Measurements from ENCODE around the gene TBCC. TPM values are rescaled to one million over a fixed set of nuclear protein-coding genes. Genes with fewer than 3 reads are reported as not detected.
"Not testable (repeated sequence)": the region's sequence is repeated elsewhere in the genome, so short reads cannot be mapped to it uniquely, and the experiment has no call there.

The TBCC gene
- total RNA-seq, 1 donor = 33.7 TPM

GRCh38 chr6:42779521-42779920 lies 33.6 kb upstream of the TBCC start:
- H2AFZ ChIP-seq (ENCODE audit: low read length) = no peak overlapping the region
- no peak for TF ChIP-seq CTCF (IDR thresholded peaks at IDR 0.05; ENCODE audit: extremely low read depth, low read depth, low read length)
- H3K4me2 ChIP-seq (ENCODE audit: insufficient read depth, low read length) = no peak overlapping the region
- H3K9me3 ChIP-seq (ENCODE audit: low read depth, low read length) = no peaks in the 10 kb centered on the region
- H3K27me3 ChIP-seq (ENCODE audit: insufficient read depth, low read length) = no peaks in the 10 kb centered on the region
- no peaks in the 10 kb centered on the region for H4K20me1 ChIP-seq (ENCODE audit: insufficient read depth, low read length)
- H3K4me1 ChIP-seq (ENCODE audit: insufficient read depth, low read length) = peaks cover 13% of the 10 kb centered on the region
- H3K36me3 ChIP-seq (ENCODE audit: insufficient read depth, low read length) = no peaks in the 10 kb centered on the region
- H3K4me3 ChIP-seq (ENCODE audit: insufficient read depth, low read length) = no peak overlapping the region
- peaks cover 17% of the 10 kb centered on the region for H3K79me2 ChIP-seq (ENCODE audit: insufficient read depth, low read length)
- DNase-seq (ENCODE audit: insufficient read length, low spot score, missing footprints) = no peak
- no peak overlapping the region for H3K27ac ChIP-seq (ENCODE audit: low read depth, low read length)

GRCh38 chr6:42778122-42778521 lies 32.2 kb upstream of the TBCC start:
- Histone ChIP-seq H3K4me1 (ENCODE audit: insufficient read depth, low read length) (peaks cover 9% of the 10 kb centered on the region), H4K20me1 (ENCODE audit: insufficient read depth, low read length) (no peaks in the 10 kb centered on the region), H3K79me2 (ENCODE audit: insufficient read depth, low read length) (peaks cover 3% of the 10 kb centered on the region), H3K36me3 (ENCODE audit: insufficient read depth, low read length) (no peaks in the 10 kb centered on the region), H3K4me3 (ENCODE audit: insufficient read depth, low read length) (no peak overlapping the region), H3K27ac (ENCODE audit: low read depth, low read length) (no peak overlapping the region), H3K4me2 (ENCODE audit: insufficient read depth, low read length) (no peak overlapping the region), H2AFZ (ENCODE audit: low read length) (no peak overlapping the region), H3K9me3 (ENCODE audit: low read depth, low read length) (no peaks in the 10 kb centered on the region), H3K27me3 (ENCODE audit: insufficient read depth, low read length) (no peaks in the 10 kb centered on the region)
- DNase-seq (ENCODE audit: insufficient read length, low spot score, missing footprints) = no peak
- no peak for TF ChIP-seq CTCF (IDR thresholded peaks at IDR 0.05; ENCODE audit: extremely low read depth, low read depth, low read length)

GRCh38 chr6:42777126-42777822 lies 31.4 kb upstream of the TBCC start:
- H3K4me3 ChIP-seq (ENCODE audit: insufficient read depth, low read length) = no peak overlapping the region
- H3K27ac ChIP-seq (ENCODE audit: low read depth, low read length) = no peak overlapping the region
- DNase-seq (ENCODE audit: insufficient read length, low spot score, missing footprints) = peak; percentile 71
- H3K4me2 ChIP-seq (ENCODE audit: insufficient read depth, low read length) = peak overlapping the region; percentile 53
- H3K27me3 ChIP-seq (ENCODE audit: insufficient read depth, low read length) = no peaks in the 10 kb centered on the region
- TF ChIP-seq CTCF (IDR thresholded peaks at IDR 0.05; ENCODE audit: extremely low read depth, low read depth, low read length) = no peak
- no peaks in the 10 kb centered on the region for H3K36me3 ChIP-seq (ENCODE audit: insufficient read depth, low read length)
- H3K4me1 ChIP-seq (ENCODE audit: insufficient read depth, low read length) = peaks cover 9% of the 10 kb centered on the region
- H3K9me3 ChIP-seq (ENCODE audit: low read depth, low read length) = no peaks in the 10 kb centered on the region
- no peaks in the 10 kb centered on the region for H4K20me1 ChIP-seq (ENCODE audit: insufficient read depth, low read length)
- no peaks in the 10 kb centered on the region for H3K79me2 ChIP-seq (ENCODE audit: insufficient read depth, low read length)
- no peak overlapping the region for H2AFZ ChIP-seq (ENCODE audit: low read length)

GRCh38 chr6:42774821-42775487 lies 29.1 kb upstream of the TBCC start:
- H3K4me3 ChIP-seq (ENCODE audit: insufficient read depth, low read length); H3K4me1 ChIP-seq (ENCODE audit: insufficient read depth, low read length); H3K27me3 ChIP-seq (ENCODE audit: insufficient read depth, low read length); DNase-seq (ENCODE audit: insufficient read length, low spot score, missing footprints); H3K9me3 ChIP-seq (ENCODE audit: low read depth, low read length); H3K4me2 ChIP-seq (ENCODE audit: insufficient read depth, low read length); H3K36me3 ChIP-seq (ENCODE audit: insufficient read depth, low read length); H3K79me2 ChIP-seq (ENCODE audit: insufficient read depth, low read length); H2AFZ ChIP-seq (ENCODE audit: low read length); H3K27ac ChIP-seq (ENCODE audit: low read depth, low read length); H4K20me1 ChIP-seq (ENCODE audit: insufficient read depth, low read length): not testable (repeated sequence)
